ENCODE results near the gene SCP2. TPM values are rescaled to one million over a fixed set of nuclear protein-coding genes. Genes with fewer than 3 reads are reported as not detected.

The SCP2 gene
- total RNA-seq, 2 experiments from 2014 or later: 22.7 to 27.0 TPM

DNA sequence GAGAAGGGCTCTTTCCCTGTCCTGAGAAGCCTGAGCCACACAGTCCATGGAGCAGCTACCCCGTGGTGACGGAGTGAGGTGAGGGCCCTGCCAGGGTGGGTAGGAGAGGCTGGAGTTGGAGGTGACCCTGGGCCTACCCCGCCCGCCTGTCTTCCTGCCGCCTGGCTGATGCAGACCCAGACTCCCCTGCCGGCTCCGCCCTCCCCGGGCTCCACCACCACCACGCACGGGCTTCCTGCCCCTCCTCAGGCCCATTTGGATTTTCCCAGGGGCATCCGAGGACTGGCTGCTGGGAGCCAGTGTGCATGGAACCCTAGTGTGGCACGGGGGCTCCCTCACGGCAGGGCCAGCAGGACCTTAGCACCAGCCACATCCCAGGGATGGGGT is 167.4 kb downstream of the SCP2 start:
- Mint-ChIP-seq H3K9me3 (no peaks in the 10 kb centered on the region), H3K4me3 (no peak overlapping the region), H3K4me1 (ENCODE audit: low read depth) (no peaks in the 10 kb centered on the region), H3K27me3 (no peaks in the 10 kb centered on the region), H3K36me3 (ENCODE audit: low read depth) (no peaks in the 10 kb centered on the region), H3K27ac (no peak overlapping the region)
- ChIA-PET POLR2A (no interaction called here), CTCF (no interaction called here)
- H3K36me3 ChIP-seq (ENCODE audit: insufficient read depth, low read length): no peaks in the 10 kb centered on the region
- H3K9me3 ChIP-seq (ENCODE audit: control insufficient read depth in 1 of 2, insufficient read depth in 1 of 2, low read length in 2 of 2): peaks cover 0 to 5% of the 10 kb centered on the region in 2 experiments
- H3K27me3 ChIP-seq (ENCODE audit: control insufficient read depth in 1 of 2, insufficient read depth in 2 of 2, low read length in 2 of 2): no peaks in the 10 kb centered on the region
- no peak for DNase-seq
- no peak overlapping the region for H3K4me3 ChIP-seq (ENCODE audit: low read length)
- H3K4me1 ChIP-seq (ENCODE audit: insufficient read depth, low read length): no peaks in the 10 kb centered on the region
- TF ChIP-seq, protein P1, sequence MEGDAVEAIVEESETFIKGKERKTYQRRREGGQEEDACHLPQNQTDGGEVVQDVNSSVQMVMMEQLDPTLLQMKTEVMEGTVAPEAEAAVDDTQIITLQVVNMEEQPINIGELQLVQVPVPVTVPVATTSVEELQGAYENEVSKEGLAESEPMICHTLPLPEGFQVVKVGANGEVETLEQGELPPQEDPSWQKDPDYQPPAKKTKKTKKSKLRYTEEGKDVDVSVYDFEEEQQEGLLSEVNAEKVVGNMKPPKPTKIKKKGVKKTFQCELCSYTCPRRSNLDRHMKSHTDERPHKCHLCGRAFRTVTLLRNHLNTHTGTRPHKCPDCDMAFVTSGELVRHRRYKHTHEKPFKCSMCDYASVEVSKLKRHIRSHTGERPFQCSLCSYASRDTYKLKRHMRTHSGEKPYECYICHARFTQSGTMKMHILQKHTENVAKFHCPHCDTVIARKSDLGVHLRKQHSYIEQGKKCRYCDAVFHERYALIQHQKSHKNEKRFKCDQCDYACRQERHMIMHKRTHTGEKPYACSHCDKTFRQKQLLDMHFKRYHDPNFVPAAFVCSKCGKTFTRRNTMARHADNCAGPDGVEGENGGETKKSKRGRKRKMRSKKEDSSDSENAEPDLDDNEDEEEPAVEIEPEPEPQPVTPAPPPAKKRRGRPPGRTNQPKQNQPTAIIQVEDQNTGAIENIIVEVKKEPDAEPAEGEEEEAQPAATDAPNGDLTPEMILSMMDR (IDR thresholded peaks at IDR 0.05): no peak
- intact Hi-C loops (cut with DNase I, micrococcal nuclease): no loop called here
- H3K27ac ChIP-seq (ENCODE audit: low read depth in 1 of 2, low read length in 2 of 2): no peak overlapping the region
- no peak for ATAC-seq (ENCODE audit: poor library complexity)

Small RNAs within 50 kb of the gene (microRNA-seq; reads per million reads assigned to microRNA genes)
- not detected for gene MIR1273F (ENCODE audit: borderline microRNAs expressed, borderline replicate concordance)
- not detected for gene MIR1273G (ENCODE audit: borderline microRNAs expressed, borderline replicate concordance)
- gene MIR5095 (ENCODE audit: borderline microRNAs expressed, borderline replicate concordance): not detected

Other genes starting within 250 kb of the SCP2 start
- 1 to 10 TPM in 1 of 2 experiments, under 1 TPM in 1; 0.99 to 1.1 TPM for gene COA7, start 228.9 kb upstream of the SCP2 start, total RNA-seq
- gene ZYG11B, start 200.8 kb upstream of the SCP2 start, total RNA-seq: 10 to 100 TPM; 14.1 to 16.1 TPM
- under 1 TPM; 0.11 to 0.16 TPM for gene ZYG11A, start 84.5 kb upstream of the SCP2 start, total RNA-seq
- 100 to 1,000 TPM; 121 to 140 TPM for gene ECHDC2, start 5.5 kb upstream of the SCP2 start, total RNA-seq
- gene PODN, start 134.9 kb downstream of the SCP2 start, total RNA-seq: not detected
- gene SLC1A7, start 215.4 kb downstream of the SCP2 start, total RNA-seq: not detected

Data from CD4-positive, alpha-beta T cell (primary cell).